Naive thymus-derived CD8-positive, alpha-beta T cell (primary cell): Measurements from ENCODE around the gene MSH3. TPM values are rescaled to one million over a fixed set of nuclear protein-coding genes. Genes with fewer than 3 reads are reported as not detected.
A peak's percentile ranks its signal among the peaks of the same experiment; 100 is the strongest.

Source experiments
- ATAC-seq, 2 donors: fragments of 150-1000 bp; cut with Tn5 transposase in 1 of 2; sonication (Bioruptor Pico), chemical (Tn5 transposase) in 1 of 2; 1 replicate in 1 of 2; 2 replicates in 1 of 2; pipeline ENCODE4 v1.10.0; 2021; ENCODE audit warnings: mild to moderate bottlenecking in 2 of 2, moderate library complexity in 2 of 2
- POLR2A ChIA-PET: fragments of 350-600 bp; sonication (Branson Sonifier 250); formaldehyde crosslinking; loops from one replicate; lab custom pipeline; 2021; ENCODE audit warnings: antibody characterized with exemption; lab: Charles Lee
- DNase-seq, 10 donors: peaks; one replicate each; pipeline versions ENCODE4 v3.0.0 to v3.0.0-alpha.2; 2020 to 2022
- H3K27ac Mint-ChIP-seq, 10 donors: one replicate each; pipeline ENCODE4 v1.8.0; 2020 to 2022; ENCODE audit warnings: mild to moderate bottlenecking in 10 of 10, mixed read lengths in 10 of 10, moderate library complexity in 4 of 10, inconsistent platforms in 1 of 10
- H3K27me3 Mint-ChIP-seq, 5 donors: one replicate each; pipeline ENCODE4 v1.8.0; 2021 to 2022; ENCODE audit warnings: mixed read lengths in 5 of 5
- H3K36me3 Mint-ChIP-seq, 3 donors: one replicate each; pipeline ENCODE4 v1.8.0; 2020 to 2022; ENCODE audit warnings: mixed read lengths in 3 of 3, mild to moderate bottlenecking in 2 of 3, inconsistent platforms in 1 of 3
- H3K4me1 Mint-ChIP-seq, 4 donors: one replicate each; pipeline ENCODE4 v1.8.0; 2021 to 2022; ENCODE audit warnings: mixed read lengths in 4 of 4
- H3K4me3 Mint-ChIP-seq, 10 donors: one replicate each; pipeline ENCODE4 v1.8.0; 2020 to 2022; ENCODE audit warnings: mild to moderate bottlenecking in 10 of 10, mixed read lengths in 10 of 10, moderate library complexity in 6 of 10, inconsistent platforms in 1 of 10
- H3K9me3 Mint-ChIP-seq, 9 donors: one replicate each; pipeline ENCODE4 v1.8.0; 2020 to 2022; ENCODE audit warnings: mixed read lengths in 9 of 9, mild to moderate bottlenecking in 3 of 9, inconsistent platforms in 1 of 9, moderate library complexity in 1 of 9
- polyA plus RNA-seq, 3 donors: library from polyadenylated mRNA; unstranded; fragments of 300-500 nt; fragmentation: Illumina TruSeq; gene quantifications; one replicate each; pipeline ENCODE4 v1.2.3, GENCODE V29; 2021
- total RNA-seq, 8 experiments: library from RNA in 2 of 8; stranded (reverse) in 2 of 8; gene quantifications; one replicate each; pipeline ENCODE4 v1.2.3 and lab custom pipeline; 2021 to 2026

Gene MSH3
- total and polyA plus RNA-seq, 5 experiments from 2014 or later = 11.0 to 16.3 (median 13.0) TPM

DNA sequence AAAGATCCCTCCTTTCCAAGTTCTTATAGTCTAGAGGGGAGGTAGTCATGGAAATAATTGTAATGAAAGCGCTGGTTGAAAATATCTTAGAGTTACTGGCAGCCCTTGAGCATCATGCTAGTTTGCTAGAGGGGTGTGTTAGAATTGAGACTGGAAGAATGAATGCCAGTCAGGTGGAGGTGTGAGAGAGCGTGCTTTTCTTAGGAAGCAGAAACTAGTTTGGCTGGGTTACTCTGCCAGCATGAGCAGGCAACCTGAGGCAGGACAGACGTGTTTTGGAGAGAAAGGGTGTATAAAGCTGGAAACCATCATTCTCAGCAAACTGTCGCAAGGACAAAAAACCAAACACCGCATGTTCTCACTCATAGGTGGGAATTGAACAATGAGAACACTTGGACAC, 43.9 kb downstream of the MSH3 start:
- Mint-ChIP-seq H3K36me3 (peaks cover 0 to 34% (median 12%) of the 10 kb centered on the region in 3 donors), H3K27ac (no peak overlapping the region), H3K27me3 (no peaks in the 10 kb centered on the region), H3K9me3 (no peaks in the 10 kb centered on the region), H3K4me3 (no peak overlapping the region), H3K4me1 (peaks cover 10 to 23% (median 15%) of the 10 kb centered on the region in 4 donors)
- ATAC-seq (no peak), DNase-seq (no peak)
- POLR2A ChIA-PET = no interaction called here

DNA sequence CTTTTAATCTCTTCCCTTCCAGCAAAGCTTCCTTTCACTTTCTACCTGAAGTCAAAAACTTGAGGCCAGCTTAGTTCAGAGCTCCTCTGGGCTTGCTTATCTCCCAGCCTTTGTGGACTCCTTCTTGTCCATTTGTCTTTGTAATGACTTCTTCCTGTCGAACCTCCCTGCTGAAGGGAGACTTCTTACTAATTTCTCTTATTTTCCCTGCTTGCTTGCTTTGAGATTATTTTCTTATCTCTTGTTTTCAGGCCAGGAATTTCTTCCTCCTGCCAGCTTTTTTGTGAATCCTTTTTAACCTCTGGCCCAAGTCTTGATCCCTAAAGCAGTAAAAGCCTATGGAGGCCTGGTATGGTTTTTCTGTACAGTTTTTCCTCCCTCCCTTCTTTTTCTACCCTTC, 47.1 kb downstream of the MSH3 start:
- POLR2A ChIA-PET = no interaction called here
- peaks cover 6 to 35% (median 20%) of the 10 kb centered on the region in 3 donors for H3K36me3 Mint-ChIP-seq
- H3K9me3 Mint-ChIP-seq = no peaks in the 10 kb centered on the region
- no peak for ATAC-seq
- peaks cover 11 to 31% (median 20%) of the 10 kb centered on the region in 4 donors for H3K4me1 Mint-ChIP-seq
- H3K27ac Mint-ChIP-seq = peak overlapping the region in 3 of 10 donors; percentile 11 to 38 (median 26)
- DNase-seq = no peak
- no peak overlapping the region for H3K4me3 Mint-ChIP-seq
- no peaks in the 10 kb centered on the region for H3K27me3 Mint-ChIP-seq

DNA sequence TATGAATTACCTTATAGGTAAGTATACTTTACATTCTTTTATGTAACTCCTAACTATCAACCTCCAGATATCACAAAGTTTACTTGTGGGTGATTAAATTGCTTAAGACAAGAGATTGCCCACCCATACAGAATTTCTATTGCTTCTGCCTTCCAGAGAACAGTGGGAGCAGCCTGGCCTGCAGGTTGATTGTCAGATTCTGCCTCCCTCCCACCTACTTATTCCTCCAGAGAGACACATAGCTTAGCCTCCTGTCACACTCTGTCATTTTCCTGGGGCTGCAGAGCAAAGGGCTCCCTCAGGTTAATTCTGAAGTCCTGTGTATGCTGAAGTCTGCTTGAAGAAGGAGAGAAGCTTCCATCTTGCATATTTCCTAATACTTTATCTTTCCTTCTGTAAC, 48.8 kb downstream of the MSH3 start:
- ATAC-seq (no peak), DNase-seq (no peak)
- Mint-ChIP-seq H3K27me3 (no peaks in the 10 kb centered on the region), H3K4me1 (peaks cover 9 to 31% (median 20%) of the 10 kb centered on the region in 4 donors), H3K36me3 (peaks cover 6 to 41% (median 24%) of the 10 kb centered on the region in 3 donors), H3K9me3 (no peaks in the 10 kb centered on the region), H3K27ac (no peak overlapping the region), H3K4me3 (no peak overlapping the region)
- POLR2A ChIA-PET = no interaction called here

DNA sequence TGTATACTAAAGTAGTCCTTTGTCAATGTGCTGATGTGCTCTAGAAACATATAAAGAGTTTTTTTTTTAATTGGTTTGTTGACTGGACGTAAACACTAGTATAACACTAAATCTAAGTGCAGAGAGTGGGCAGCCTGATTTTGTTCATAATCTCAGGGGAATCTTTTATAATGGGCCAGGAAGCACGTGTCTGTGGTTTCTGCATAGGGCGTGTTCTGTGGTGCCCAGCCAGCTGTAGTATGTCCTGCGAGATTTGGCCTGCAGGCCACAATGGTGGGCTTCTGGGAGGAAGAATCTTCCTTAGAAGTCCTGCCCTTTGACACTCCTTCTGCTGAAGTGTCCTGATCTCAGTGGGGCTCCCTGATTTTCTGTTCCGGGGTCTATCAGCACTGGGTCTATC, 49.3 kb downstream of the MSH3 start:
- POLR2A ChIA-PET = no interaction called here
- peaks cover 6 to 43% (median 24%) of the 10 kb centered on the region in 3 donors for H3K36me3 Mint-ChIP-seq
- H3K9me3 Mint-ChIP-seq = no peaks in the 10 kb centered on the region
- no peaks in the 10 kb centered on the region for H3K27me3 Mint-ChIP-seq
- DNase-seq (no peak), ATAC-seq (no peak)
- peak overlapping the region in 5 of 10 donors; percentile 0 to 76 (median 21) for H3K27ac Mint-ChIP-seq
- H3K4me1 Mint-ChIP-seq = peaks cover 8 to 31% (median 20%) of the 10 kb centered on the region in 4 donors
- no peak overlapping the region for H3K4me3 Mint-ChIP-seq

DNA sequence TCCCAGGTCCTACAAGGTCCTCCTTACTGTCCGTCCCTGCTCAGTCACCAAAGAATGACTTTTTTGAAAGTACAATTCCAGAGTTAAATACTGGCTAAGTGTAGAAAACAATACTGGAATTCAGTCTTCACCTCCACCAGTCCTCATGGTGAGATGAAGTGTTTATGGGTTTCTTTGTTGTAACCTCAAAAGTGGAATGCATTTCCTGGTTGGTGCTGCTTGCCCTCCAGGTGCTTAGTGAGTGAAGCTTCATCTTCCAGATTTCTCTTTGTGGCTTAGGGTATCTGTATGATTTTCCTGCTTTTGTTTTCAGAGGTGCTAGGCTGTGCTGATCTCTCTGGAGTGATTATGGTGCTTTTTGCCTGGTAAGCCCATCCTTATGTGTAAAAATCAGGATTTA, 49.8 kb downstream of the MSH3 start:
- POLR2A ChIA-PET = no interaction called here
- no peaks in the 10 kb centered on the region for H3K27me3 Mint-ChIP-seq
- peaks cover 6 to 45% (median 24%) of the 10 kb centered on the region in 3 donors for H3K36me3 Mint-ChIP-seq
- ATAC-seq (no peak), DNase-seq (peak in 1 of 10 donors; percentile 3)
- peak overlapping the region in 1 of 10 donors; percentile 4 for H3K4me3 Mint-ChIP-seq
- H3K9me3 Mint-ChIP-seq = no peaks in the 10 kb centered on the region
- peaks cover 8 to 31% (median 20%) of the 10 kb centered on the region in 4 donors for H3K4me1 Mint-ChIP-seq
- H3K27ac Mint-ChIP-seq = peak overlapping the region in 5 of 10 donors; percentile 0 to 77 (median 34)

DNA sequence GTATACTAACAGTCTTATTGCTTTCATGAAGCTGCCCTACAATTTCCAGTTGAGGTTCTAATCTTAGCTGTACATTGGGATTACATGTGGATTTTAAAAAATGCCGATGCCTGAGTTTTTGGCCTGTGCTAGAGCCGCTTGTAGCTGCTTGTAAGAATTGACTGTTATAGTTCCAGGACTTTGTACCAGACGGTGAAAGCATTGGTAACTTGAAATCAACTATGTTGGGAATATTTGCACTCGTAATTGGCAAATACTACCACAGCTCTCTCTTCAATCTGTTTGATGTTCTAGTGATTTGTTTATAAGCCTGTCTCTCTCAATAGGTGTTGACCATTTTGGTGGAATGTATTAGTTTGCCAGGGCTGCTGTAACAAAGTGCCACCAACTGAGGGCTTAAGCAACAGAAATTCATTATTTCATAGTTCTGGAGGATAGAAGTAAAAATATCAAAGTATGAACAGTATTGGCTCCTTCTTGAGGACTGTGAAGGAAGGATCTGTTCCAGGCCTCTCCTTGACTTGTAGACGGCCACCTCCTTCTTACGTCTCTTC, 50.8 kb downstream of the MSH3 start:
- H3K36me3 Mint-ChIP-seq = peaks cover 6 to 47% (median 24%) of the 10 kb centered on the region in 3 donors
- no peak for ATAC-seq
- peak overlapping the region in 3 of 10 donors; percentile 24 to 33 (median 26) for H3K27ac Mint-ChIP-seq
- no peaks in the 10 kb centered on the region for H3K9me3 Mint-ChIP-seq
- DNase-seq = no peak
- H3K27me3 Mint-ChIP-seq = no peaks in the 10 kb centered on the region
- H3K4me1 Mint-ChIP-seq = peaks cover 11 to 39% (median 20%) of the 10 kb centered on the region in 4 donors
- H3K4me3 Mint-ChIP-seq = peak overlapping the region in 1 of 10 donors; percentile 38
- POLR2A ChIA-PET = no interaction called here

DNA sequence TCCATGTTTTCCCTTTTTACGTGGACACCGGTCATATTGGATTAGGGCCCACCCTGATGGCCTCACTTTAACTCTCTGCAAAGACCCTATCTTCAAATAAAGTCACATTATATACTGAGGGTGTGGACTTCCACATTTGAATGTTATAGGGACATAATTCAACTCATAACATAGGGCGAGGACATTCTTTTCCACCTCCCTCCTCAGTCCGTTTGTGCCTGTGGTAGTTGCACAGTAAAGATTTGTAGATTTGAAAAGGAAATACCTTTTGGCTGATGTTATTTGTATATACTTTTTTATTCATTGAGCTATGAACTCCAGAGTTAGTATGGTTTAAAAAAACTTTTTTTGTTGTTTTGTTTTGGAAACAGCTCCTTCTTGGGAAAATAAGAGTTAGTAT, 51.3 kb downstream of the MSH3 start:
- DNase-seq (no peak), ATAC-seq (no peak)
- Mint-ChIP-seq H3K27me3 (no peaks in the 10 kb centered on the region), H3K36me3 (peaks cover 6 to 47% (median 22%) of the 10 kb centered on the region in 3 donors), H3K4me1 (peaks cover 16 to 44% (median 24%) of the 10 kb centered on the region in 4 donors), H3K4me3 (peak overlapping the region in 1 of 10 donors; percentile 38), H3K27ac (peak overlapping the region in 2 of 10 donors; percentile 24 to 33), H3K9me3 (no peaks in the 10 kb centered on the region)
- POLR2A ChIA-PET = no interaction called here

DNA sequence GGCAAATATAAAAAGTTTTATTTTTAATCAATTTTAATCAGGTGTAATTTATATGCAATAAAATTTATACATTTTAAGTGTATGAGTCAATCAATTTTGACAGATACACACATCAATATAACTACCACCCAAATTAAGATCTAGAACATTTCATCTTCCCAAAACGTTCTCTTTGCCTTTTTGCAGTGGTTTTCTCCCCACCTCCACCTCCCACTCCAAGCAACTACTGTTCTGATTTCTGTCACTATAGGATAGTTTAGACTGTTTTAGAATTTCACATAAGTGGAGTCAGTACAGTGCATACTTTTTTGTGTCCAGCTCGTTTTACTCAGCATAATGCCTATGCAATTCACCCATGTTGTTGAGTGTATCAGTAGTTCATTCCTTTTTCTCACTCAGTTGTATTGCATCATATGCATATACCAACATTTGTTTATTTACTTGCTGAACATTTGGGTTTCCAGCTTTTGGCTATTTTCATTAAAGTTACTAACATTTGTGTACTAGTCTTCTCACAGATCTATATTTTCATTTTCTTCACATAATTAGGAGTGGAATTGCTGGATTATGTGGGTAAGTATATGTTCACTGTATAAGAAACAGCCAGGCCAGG, 52.5 kb downstream of the MSH3 start:
- POLR2A ChIA-PET = interaction anchor here (0.6 kb wide), 1 partner anchor 236 kb away, joined by 6 read pairs; no protein-coding TSS in a partner anchor
- Mint-ChIP-seq H3K27ac (no peak overlapping the region), H3K36me3 (peaks cover 6 to 46% (median 23%) of the 10 kb centered on the region in 3 donors), H3K4me3 (no peak overlapping the region), H3K4me1 (peaks cover 20 to 46% (median 24%) of the 10 kb centered on the region in 4 donors), H3K27me3 (no peaks in the 10 kb centered on the region), H3K9me3 (no peaks in the 10 kb centered on the region)
- ATAC-seq = no peak
- no peak for DNase-seq

DNA sequence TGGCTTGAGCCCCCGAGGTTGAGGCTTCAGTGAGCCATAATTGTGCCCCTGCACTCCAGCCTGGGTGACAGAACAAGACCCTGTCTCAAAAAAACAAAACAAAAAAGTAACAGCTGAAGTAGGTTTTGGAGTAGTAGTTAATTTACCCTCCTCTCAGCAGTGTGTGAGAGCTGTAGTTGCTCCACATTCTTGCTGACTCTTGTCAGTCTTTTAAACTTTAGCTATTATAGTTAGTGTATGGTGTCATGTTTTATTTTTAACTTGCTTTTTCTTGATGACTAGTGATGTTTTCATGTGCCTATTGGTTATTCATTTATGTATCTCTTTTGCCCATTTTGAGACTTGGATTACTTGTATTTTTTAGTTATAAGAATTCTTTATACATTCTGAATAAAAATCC, 53.2 kb downstream of the MSH3 start:
- H3K27ac Mint-ChIP-seq = no peak overlapping the region
- no peaks in the 10 kb centered on the region for H3K27me3 Mint-ChIP-seq
- H3K4me3 Mint-ChIP-seq = no peak overlapping the region
- peaks cover 6 to 46% (median 23%) of the 10 kb centered on the region in 3 donors for H3K36me3 Mint-ChIP-seq
- DNase-seq (no peak), ATAC-seq (no peak)
- peaks cover 20 to 46% (median 24%) of the 10 kb centered on the region in 4 donors for H3K4me1 Mint-ChIP-seq
- H3K9me3 Mint-ChIP-seq = no peaks in the 10 kb centered on the region
- POLR2A ChIA-PET = interaction anchor here (0.6 kb wide), 1 partner anchor 236 kb away, joined by 6 read pairs; no protein-coding TSS in a partner anchor

DNA sequence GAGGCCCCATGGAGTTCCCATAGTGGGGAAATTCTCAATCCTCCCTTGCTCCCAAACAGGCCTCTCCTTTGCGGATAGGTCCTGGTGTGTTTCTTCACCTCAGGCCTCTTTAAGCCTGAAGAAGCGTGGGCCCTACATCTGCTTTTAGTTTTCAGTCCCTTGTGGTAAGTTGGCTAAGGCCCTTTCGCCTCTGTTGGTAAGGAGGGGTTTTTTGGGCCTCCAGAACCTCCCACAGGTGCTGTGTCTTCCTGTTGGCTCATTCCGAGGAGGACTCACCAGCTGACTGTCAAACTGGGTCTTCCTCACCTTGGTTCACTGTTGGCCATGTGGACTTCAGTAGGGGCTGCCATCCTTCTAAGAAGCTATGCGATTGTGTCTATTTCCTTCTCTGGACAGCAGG, 56.8 kb downstream of the MSH3 start:
- no peaks in the 10 kb centered on the region for H3K9me3 Mint-ChIP-seq
- DNase-seq = no peak
- no peak overlapping the region for H3K27ac Mint-ChIP-seq
- peaks cover 7 to 21% (median 13%) of the 10 kb centered on the region in 4 donors for H3K4me1 Mint-ChIP-seq
- H3K4me3 Mint-ChIP-seq = no peak overlapping the region
- POLR2A ChIA-PET = no interaction called here
- no peak for ATAC-seq
- H3K27me3 Mint-ChIP-seq = no peaks in the 10 kb centered on the region
- peaks cover 0 to 60% (median 20%) of the 10 kb centered on the region in 3 donors for H3K36me3 Mint-ChIP-seq

DNA sequence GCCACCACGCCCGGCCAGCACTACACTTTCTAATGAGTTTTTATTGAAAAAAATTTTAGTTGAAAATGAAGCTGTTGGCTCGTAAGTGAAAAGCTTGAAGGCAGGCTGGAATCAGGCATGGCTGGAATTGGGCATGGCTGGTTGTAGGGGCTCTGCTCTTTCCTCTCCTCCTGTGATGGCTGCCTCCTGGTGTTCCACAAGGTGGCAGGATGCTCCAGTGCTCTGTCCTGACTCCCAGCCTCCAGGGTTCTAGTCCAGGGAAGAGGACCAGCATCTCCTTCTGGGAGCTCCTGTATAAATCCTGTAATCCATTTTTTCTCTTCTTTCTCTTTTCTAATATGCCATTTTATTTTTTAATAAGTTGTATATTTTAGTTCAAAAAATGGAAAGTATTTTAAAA, 57.5 kb downstream of the MSH3 start:
- POLR2A ChIA-PET = no interaction called here
- H3K4me3 Mint-ChIP-seq = no peak overlapping the region
- ATAC-seq = no peak
- no peaks in the 10 kb centered on the region for H3K27me3 Mint-ChIP-seq
- peaks cover 7 to 21% (median 13%) of the 10 kb centered on the region in 4 donors for H3K4me1 Mint-ChIP-seq
- DNase-seq = no peak
- peaks cover 0 to 62% (median 21%) of the 10 kb centered on the region in 3 donors for H3K36me3 Mint-ChIP-seq
- H3K27ac Mint-ChIP-seq = peak overlapping the region in 1 of 10 donors; percentile 12
- no peaks in the 10 kb centered on the region for H3K9me3 Mint-ChIP-seq

DNA sequence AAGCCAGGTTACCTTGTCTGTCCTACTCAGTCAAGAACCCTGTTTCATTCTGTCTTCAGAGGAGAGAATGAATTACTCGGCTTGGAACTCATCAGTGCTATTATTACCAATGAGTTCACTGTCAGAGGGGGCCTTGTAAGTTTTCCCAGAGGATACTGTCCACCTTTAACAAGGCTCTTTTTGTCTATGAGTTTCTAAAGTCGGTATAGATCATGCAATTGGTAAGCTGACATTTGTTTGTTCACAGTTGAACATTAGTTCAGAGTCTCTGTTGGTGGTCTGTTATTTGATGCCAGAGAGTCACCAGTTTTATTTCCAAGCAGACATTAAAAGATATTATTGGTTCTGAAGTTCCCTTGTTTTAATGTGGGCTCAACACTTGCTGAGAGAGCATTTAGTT, 58.5 kb downstream of the MSH3 start:
- Mint-ChIP-seq H3K4me3 (no peak overlapping the region), H3K4me1 (peaks cover 7 to 21% (median 13%) of the 10 kb centered on the region in 4 donors), H3K27me3 (no peaks in the 10 kb centered on the region), H3K9me3 (no peaks in the 10 kb centered on the region), H3K27ac (peak overlapping the region in 2 of 10 donors; percentile 8 to 11), H3K36me3 (peaks cover 0 to 61% (median 25%) of the 10 kb centered on the region in 3 donors)
- POLR2A ChIA-PET = no interaction called here
- ATAC-seq = no peak
- DNase-seq = no peak

DNA sequence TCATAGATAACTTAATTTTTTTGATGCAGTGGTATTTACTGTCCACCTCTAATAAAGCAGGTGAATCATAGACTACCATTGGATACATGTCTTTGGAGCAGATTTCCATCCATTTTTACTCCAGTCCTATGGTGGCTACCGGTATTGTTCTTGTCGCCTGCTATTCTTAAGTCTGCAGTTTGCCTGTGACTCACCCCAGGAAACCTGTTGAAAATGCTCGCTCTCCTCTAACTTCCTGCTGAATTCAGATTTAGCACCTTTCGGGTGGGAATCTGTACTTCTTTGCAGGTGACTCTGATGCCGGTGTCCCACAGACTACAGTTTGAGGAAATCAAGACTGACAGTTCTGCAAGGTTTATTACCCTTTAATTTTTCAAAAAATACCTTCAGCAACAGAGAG, 59.2 kb downstream of the MSH3 start:
- no peak for ATAC-seq
- no peak overlapping the region for H3K4me3 Mint-ChIP-seq
- H3K4me1 Mint-ChIP-seq = peaks cover 7 to 21% (median 13%) of the 10 kb centered on the region in 4 donors
- H3K27me3 Mint-ChIP-seq = no peaks in the 10 kb centered on the region
- H3K9me3 Mint-ChIP-seq = no peaks in the 10 kb centered on the region
- DNase-seq = no peak
- peaks cover 0 to 60% (median 30%) of the 10 kb centered on the region in 3 donors for H3K36me3 Mint-ChIP-seq
- no peak overlapping the region for H3K27ac Mint-ChIP-seq
- POLR2A ChIA-PET = no interaction called here
